Effector memory CD8-positive, alpha-beta T cell (primary cell): ENCODE measurements around the gene CHURC1.

Experiments
- ATAC-seq: fragments of 150-1000 bp; cut with Tn5 transposase; replicated peaks from 2 replicates; pipeline ENCODE4 v1.10.0; 2021; ENCODE audit warnings: mild to moderate bottlenecking, moderate library complexity
- DNase-seq, 3 experiments: peaks; one replicate each; pipeline ENCODE4 v3.0.0; 2021
- H3K27ac Mint-ChIP-seq, 2 donors: one replicate each; pipeline ENCODE4 v1.8.0; 2022; ENCODE audit warnings: mild to moderate bottlenecking in 2 of 2, mixed read lengths in 2 of 2, moderate library complexity in 2 of 2
- H3K27me3 Mint-ChIP-seq, 2 donors: one replicate each; pipeline ENCODE4 v1.8.0; 2022; ENCODE audit warnings: mixed read lengths in 2 of 2
- H3K36me3 Mint-ChIP-seq: one replicate; pipeline ENCODE4 v1.8.0; 2022; ENCODE audit warnings: mild to moderate bottlenecking, moderate library complexity, mixed read lengths; ENCODE audit not compliant: insufficient read depth
- H3K4me1 Mint-ChIP-seq, 2 donors: one replicate each; pipeline ENCODE4 v1.8.0; 2022; ENCODE audit warnings: low read depth in 2 of 2, mixed read lengths in 2 of 2
- H3K4me3 Mint-ChIP-seq, 2 donors: one replicate each; pipeline ENCODE4 v1.8.0; 2022; ENCODE audit warnings: mild to moderate bottlenecking in 2 of 2, mixed read lengths in 2 of 2, moderate library complexity in 2 of 2
- H3K9me3 Mint-ChIP-seq, 2 donors: one replicate each; pipeline ENCODE4 v1.8.0; 2022; ENCODE audit warnings: mixed read lengths in 2 of 2

The CHURC1 gene

DNA sequence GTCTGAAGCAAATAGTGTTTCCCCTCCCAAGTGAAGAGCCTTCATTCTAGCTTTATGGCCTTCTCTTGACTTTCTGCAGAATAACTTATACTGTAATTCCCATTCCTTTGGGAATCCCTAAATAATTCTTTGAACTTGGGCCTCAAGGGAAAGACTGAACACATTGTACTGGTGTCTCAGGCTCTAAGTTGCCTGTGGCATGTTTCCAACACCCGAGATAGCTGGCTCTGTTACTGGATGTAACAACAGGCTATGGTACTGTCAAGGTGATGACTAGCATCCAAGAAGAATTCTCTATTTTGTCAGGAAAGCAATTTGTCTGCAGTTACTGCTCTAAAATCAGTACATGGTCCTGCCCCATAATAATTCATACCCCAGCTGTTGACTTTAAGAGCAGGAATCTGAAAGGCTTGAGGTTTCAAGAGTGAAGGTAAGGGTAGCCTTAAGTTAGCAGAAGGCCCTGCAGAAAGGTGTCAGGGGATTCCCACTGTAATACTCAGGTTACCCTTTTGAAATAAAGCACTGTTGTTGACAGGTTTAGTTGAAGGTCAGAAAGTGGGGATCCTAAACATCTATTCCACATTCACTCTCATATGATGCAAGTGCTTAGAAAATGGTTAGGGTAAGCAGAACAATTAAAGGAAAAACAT is 23.0 kb downstream of the CHURC1 start:
- Mint-ChIP-seq H3K27me3 (no peaks in the 10 kb centered on the region), H3K27ac (peak overlapping the region; percentile 25 to 82), H3K9me3 (no peaks in the 10 kb centered on the region), H3K36me3 (peaks cover 42% of the 10 kb centered on the region), H3K4me1 (peaks cover 15 to 45% of the 10 kb centered on the region in 2 donors), H3K4me3 (no peak overlapping the region)
- DNase-seq: no peak
- ATAC-seq: no peak

- Mint-ChIP-seq H3K36me3 (peaks cover 39% of the 10 kb centered on the region), H3K4me1 (peaks cover 15 to 45% of the 10 kb centered on the region in 2 donors), H3K9me3 (no peaks in the 10 kb centered on the region), H3K27ac (peak overlapping the region; percentile 25 to 82), H3K27me3 (no peaks in the 10 kb centered on the region), H3K4me3 (no peak overlapping the region)
- DNase-seq (no peak), ATAC-seq (no peak)
Measured at GRCh38 chr14:64937821-64938193, 23.6 kb downstream of the CHURC1 start.

- H3K36me3 Mint-ChIP-seq: peaks cover 33% of the 10 kb centered on the region
- no peaks in the 10 kb centered on the region for H3K9me3 Mint-ChIP-seq
- ATAC-seq: no peak
- H3K4me3 Mint-ChIP-seq: no peak overlapping the region
- peak overlapping the region; percentile 25 to 83 for H3K27ac Mint-ChIP-seq
- H3K4me1 Mint-ChIP-seq: peaks cover 16 to 44% of the 10 kb centered on the region in 2 donors
- no peak for DNase-seq
- H3K27me3 Mint-ChIP-seq: no peaks in the 10 kb centered on the region
Measured at GRCh38 chr14:64938972-64939816, 24.9 kb downstream of the CHURC1 start.

- ATAC-seq (no peak), DNase-seq (no peak)
- no peaks in the 10 kb centered on the region for H3K27me3 Mint-ChIP-seq
- peak overlapping the region; percentile 83 to 89 for H3K27ac Mint-ChIP-seq
- H3K36me3 Mint-ChIP-seq: peaks cover 26% of the 10 kb centered on the region
- H3K4me1 Mint-ChIP-seq: peaks cover 14 to 39% of the 10 kb centered on the region in 2 donors
- H3K9me3 Mint-ChIP-seq: no peaks in the 10 kb centered on the region
- no peak overlapping the region for H3K4me3 Mint-ChIP-seq
Measured at GRCh38 chr14:64939817-64940190, 25.5 kb downstream of the CHURC1 start.

- Mint-ChIP-seq H3K9me3 (no peaks in the 10 kb centered on the region), H3K27ac (peak overlapping the region; percentile 83 to 89), H3K4me3 (no peak overlapping the region), H3K27me3 (no peaks in the 10 kb centered on the region), H3K36me3 (peaks cover 22% of the 10 kb centered on the region), H3K4me1 (peaks cover 15 to 35% of the 10 kb centered on the region in 2 donors)
- DNase-seq: no peak
- no peak for ATAC-seq
Measured at GRCh38 chr14:64940336-64940910, 26.2 kb downstream of the CHURC1 start.

GRCh38 chr14:64942531-64943111 is 28.4 kb downstream of the CHURC1 start, which contains the start of gene GPX2:
Gene GPX2 (minus strand): TSS chr14:64942745. CDS start chr14:64942726, 19 bp downstream.
- H3K9me3 Mint-ChIP-seq: no peaks in the 10 kb centered on the region
- peak within 1 kb of the TSS; percentile 76 to 89 for H3K27ac Mint-ChIP-seq
- no peak for DNase-seq
- peaks cover 15% of the 10 kb centered on the region for H3K36me3 Mint-ChIP-seq
- peaks cover 15 to 22% of the 10 kb centered on the region in 2 donors for H3K4me1 Mint-ChIP-seq
- H3K27me3 Mint-ChIP-seq: no peaks in the 10 kb centered on the region
- ATAC-seq: no peak
- H3K4me3 Mint-ChIP-seq: no peak within 1 kb of the TSS

DNA sequence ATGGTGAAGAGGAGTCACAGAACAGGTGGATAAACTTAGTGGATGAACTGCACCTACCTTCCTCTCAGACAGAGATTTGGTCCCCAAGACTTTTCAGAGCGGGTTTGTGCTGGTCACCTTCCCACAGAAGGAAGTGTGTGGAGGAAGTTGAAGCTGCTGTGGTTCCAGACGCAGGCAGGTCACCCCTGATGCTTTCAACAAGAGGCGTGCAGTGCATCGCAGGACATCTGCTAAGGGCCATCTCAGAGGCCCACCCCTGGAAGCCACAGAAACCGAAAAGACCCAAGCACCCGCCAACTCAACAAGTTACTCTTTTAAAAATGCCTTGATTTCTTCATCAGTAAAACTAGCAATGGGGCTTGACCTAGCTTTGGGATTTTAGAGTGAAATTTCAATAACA is 29.3 kb downstream of the CHURC1 start:
- Mint-ChIP-seq H3K36me3 (peaks cover 15% of the 10 kb centered on the region), H3K4me1 (peaks cover 14 to 22% of the 10 kb centered on the region in 2 donors)
- no peak for DNase-seq

GRCh38 chr14:64944041-64944440 is 29.8 kb downstream of the CHURC1 start:
- H3K4me3 Mint-ChIP-seq: no peak overlapping the region
- H3K36me3 Mint-ChIP-seq: peaks cover 11% of the 10 kb centered on the region
- peak overlapping the region; percentile 23 to 76 for H3K27ac Mint-ChIP-seq

More for the DNA sequence above, 29.3 kb downstream of the CHURC1 start:
- no peak overlapping the region for H3K4me3 Mint-ChIP-seq
- peak overlapping the region; percentile 76 to 81 for H3K27ac Mint-ChIP-seq
- no peak for ATAC-seq
- no peaks in the 10 kb centered on the region for H3K9me3 Mint-ChIP-seq
- no peaks in the 10 kb centered on the region for H3K27me3 Mint-ChIP-seq

GRCh38 chr14:64944861-64945260 is 30.6 kb downstream of the CHURC1 start:
- Mint-ChIP-seq H3K4me3 (no peak overlapping the region), H3K4me1 (peaks cover 9 to 17% of the 10 kb centered on the region in 2 donors), H3K27ac (peak overlapping the region in 1 of 2 donors; percentile 23), H3K9me3 (no peaks in the 10 kb centered on the region), H3K27me3 (no peaks in the 10 kb centered on the region), H3K36me3 (peaks cover 10% of the 10 kb centered on the region)
- ATAC-seq (no peak), DNase-seq (no peak)

More at GRCh38 chr14:64944041-64944440, 29.8 kb downstream of the CHURC1 start:
- H3K27me3 Mint-ChIP-seq: no peaks in the 10 kb centered on the region
- no peak for ATAC-seq
- H3K9me3 Mint-ChIP-seq: no peaks in the 10 kb centered on the region
- H3K4me1 Mint-ChIP-seq: peaks cover 10 to 18% of the 10 kb centered on the region in 2 donors
- no peak for DNase-seq

DNA sequence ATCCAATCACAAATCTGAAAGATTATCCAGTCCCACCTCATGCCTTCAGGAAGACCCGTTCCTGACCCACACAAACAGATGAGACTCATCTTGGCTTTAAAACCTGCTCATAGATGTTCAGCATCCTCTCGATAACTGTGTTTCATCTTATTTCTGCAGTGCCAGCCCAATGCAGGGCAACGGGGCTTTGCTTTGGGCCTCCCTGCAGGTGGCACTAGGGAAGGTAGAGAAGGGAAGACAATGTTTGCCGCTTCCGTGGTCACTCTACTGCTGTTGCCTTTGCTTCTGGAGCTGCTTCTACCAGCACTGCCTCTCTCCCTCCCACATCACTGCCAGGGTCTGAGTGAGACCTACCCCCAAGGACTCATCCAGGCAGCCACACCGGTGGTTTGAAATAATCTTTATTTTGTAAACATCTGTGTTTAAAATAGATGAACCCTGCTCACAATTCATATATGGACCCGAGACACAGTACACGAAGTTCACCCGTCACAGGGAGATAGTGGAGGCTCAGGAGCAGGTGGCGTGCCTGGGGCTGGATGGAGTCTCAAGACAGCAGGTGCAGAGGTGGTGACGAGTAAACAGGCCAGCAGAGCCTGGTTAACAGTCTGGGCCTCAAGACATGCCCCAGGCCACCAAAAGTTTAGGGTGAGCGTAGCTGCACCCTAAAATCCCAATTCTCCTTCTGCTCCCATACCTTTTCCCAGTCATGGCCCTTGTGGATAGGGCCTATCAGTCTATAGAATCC is 31.4 kb downstream of the CHURC1 start:
- DNase-seq (no peak), ATAC-seq (no peak)
- no peak overlapping the region for H3K27ac Mint-ChIP-seq
- no peaks in the 10 kb centered on the region for H3K9me3 Mint-ChIP-seq
- H3K4me3 Mint-ChIP-seq: no peak overlapping the region
- peaks cover 7% of the 10 kb centered on the region for H3K36me3 Mint-ChIP-seq
- peaks cover 4 to 14% of the 10 kb centered on the region in 2 donors for H3K4me1 Mint-ChIP-seq
- H3K27me3 Mint-ChIP-seq: no peaks in the 10 kb centered on the region

- no peaks in the 10 kb centered on the region for H3K27me3 Mint-ChIP-seq
- DNase-seq (no peak), ATAC-seq (no peak)
- H3K36me3 Mint-ChIP-seq: peaks cover 5% of the 10 kb centered on the region
- H3K27ac Mint-ChIP-seq: no peak overlapping the region
- H3K4me3 Mint-ChIP-seq: no peak overlapping the region
- peaks cover 0 to 14% of the 10 kb centered on the region in 2 donors for H3K4me1 Mint-ChIP-seq
- H3K9me3 Mint-ChIP-seq: no peaks in the 10 kb centered on the region
Measured at GRCh38 chr14:64946310-64947045, 32.2 kb downstream of the CHURC1 start.
